H1 (cell line): Measurements from ENCODE around the gene PRR7. TPM values are rescaled to one million over a fixed set of nuclear protein-coding genes. Genes with fewer than 3 reads are reported as not detected.
A peak's percentile ranks its signal among the peaks of the same experiment; 100 is the strongest.

ENCODE experiments used
- CTBP2 ChIP-seq: IDR thresholded peaks from 2 replicates; pipeline ENCODE4 v1.7.0; 2011; ENCODE audit warnings: borderline replicate concordance, mild to moderate bottlenecking, moderate library complexity, mixed read lengths, low read length; ENCODE audit not compliant: insufficient read depth, insufficient read length
- CTCF ChIP-seq, 3 experiments: IDR thresholded peaks; 1 replicate in 2 of 3; 2 replicates in 1 of 3; pipeline versions ENCODE4 v1.5.1 to v1.6.1; 2011; ENCODE audit warnings: low read length in 3 of 3, mild to moderate bottlenecking in 3 of 3, inconsistent platforms in 2 of 3, low read depth in 1 of 3, moderate library complexity in 1 of 3; ENCODE audit not compliant: insufficient read depth in 1 of 3; ENCODE audit errors: control extremely low read depth in 1 of 3
- JUN ChIP-seq: IDR thresholded peaks from 2 replicates; pipeline ENCODE4 v1.6.1; 2011; ENCODE audit warnings: low read depth, mild to moderate bottlenecking, improper control_type of control experiment, low read length
- TAF1 ChIP-seq: IDR thresholded peaks from 2 replicates; pipeline ENCODE4 v1.6.1; 2011; ENCODE audit warnings: mild to moderate bottlenecking, low read depth, low read length
- polyA plus RNA-seq, 7 experiments: library from polyadenylated mRNA; depleted of rRNA in 3 of 7; stranded (reverse) in 5 of 7; unstranded in 2 of 7; fragments of >200 nt in 5 of 7; fragments of 200-250 nt in 2 of 7; gene quantifications; 1 replicate in 5 of 7; 2 replicates in 1 of 7; 4 replicates in 1 of 7; pipeline versions ENCODE4 v1.2.1 to v1.2.3, GENCODE V29; 2011 to 2013; ENCODE audit warnings: missing spikeins in 2 of 7, mixed read lengths in 2 of 7
- total RNA-seq: library from RNA; stranded (reverse); fragmentation: NEBNext Ultra II Directional; extraction: Animal tissue kit (Norgen Biotek cat#: 25700); gene quantifications from 2 replicates; pipeline ENCODE4 v1.2.1, GENCODE V29; 2021

The PRR7 gene
- total and polyA plus RNA-seq, 2 of the 8 experiments (the other 6 are each of a cell fraction or from before 2014, with no cell fraction given), result 8.0 to 11.8 TPM

GRCh38 chr5:177496727-177497291 is 50.2 kb downstream of the PRR7 start (continued):
- peak; percentile 36; the same call in 1 of the 2 replicates for TF ChIP-seq TAF1
- no peak for TF ChIP-seq JUN
- no peak for TF ChIP-seq CTCF (IDR thresholded peaks at IDR 0.05; ENCODE audit: control extremely low read depth in 1 of 3, insufficient read depth in 1 of 3, low read depth in 1 of 3, low read length in 3 of 3)
- no peak for TF ChIP-seq CTBP2
- TF ChIP-seq, all 59 proteins: peak for 9
